ENCODE results near the gene KIAA0825. TPM values are rescaled to one million over a fixed set of nuclear protein-coding genes. Genes with fewer than 3 reads are reported as not detected.

KIAA0825 gene
- total RNA-seq, 4 donors from 2014 or later = 12.5 to 32.6 (median 15.9) TPM

DNA sequence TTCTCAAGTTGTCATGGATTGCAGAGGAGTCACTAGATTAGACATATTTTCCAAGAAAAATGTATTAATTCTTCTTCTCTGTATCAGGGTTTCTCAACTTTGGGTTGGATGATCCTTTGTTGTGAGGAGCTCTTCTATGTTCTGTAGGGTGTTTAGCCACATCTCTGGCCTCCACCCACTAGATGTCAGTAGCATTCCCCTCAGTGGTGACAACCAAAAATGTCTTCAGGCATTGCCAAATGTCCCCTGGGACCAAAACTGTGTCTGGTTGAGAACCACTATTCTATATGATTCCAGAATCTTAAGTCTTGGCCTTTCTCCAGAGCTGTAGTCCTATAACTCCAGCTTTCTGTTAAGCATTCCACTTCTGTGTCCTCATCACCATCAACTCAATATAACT, 220.9 kb downstream of the KIAA0825 start:
- Histone ChIP-seq H3K27ac (no peak overlapping the region), H3K4me1 (no peaks in the 10 kb centered on the region), H3K4me3 (replicated peaks in 1 of 3) (no peak overlapping the region), H3K36me3 (no peaks in the 10 kb centered on the region), H3K9me3 (no peaks in the 10 kb centered on the region), H3K27me3 (no peaks in the 10 kb centered on the region)
- DNase-seq = no peak
- TF ChIP-seq POLR2A (IDR thresholded peaks at IDR 0.05) (no peak), CTCF (IDR thresholded peaks at IDR 0.05) (no peak)
- intact Hi-C loops (cut with DNase I) = no loop called here

- Histone ChIP-seq H3K9me3 (no peaks in the 10 kb centered on the region), H3K4me1 (no peaks in the 10 kb centered on the region), H3K27ac (no peak overlapping the region), H3K27me3 (no peaks in the 10 kb centered on the region), H3K36me3 (no peaks in the 10 kb centered on the region), H3K4me3 (replicated peaks in 1 of 3) (no peak overlapping the region)
- intact Hi-C loops (cut with DNase I) = no loop called here
- TF ChIP-seq CTCF (IDR thresholded peaks at IDR 0.05) (no peak), POLR2A (IDR thresholded peaks at IDR 0.05) (no peak)
- no peak for DNase-seq
These were observed 221.7 kb downstream of the KIAA0825 start for GRCh38 chr5:94396687-94397086.

DNA sequence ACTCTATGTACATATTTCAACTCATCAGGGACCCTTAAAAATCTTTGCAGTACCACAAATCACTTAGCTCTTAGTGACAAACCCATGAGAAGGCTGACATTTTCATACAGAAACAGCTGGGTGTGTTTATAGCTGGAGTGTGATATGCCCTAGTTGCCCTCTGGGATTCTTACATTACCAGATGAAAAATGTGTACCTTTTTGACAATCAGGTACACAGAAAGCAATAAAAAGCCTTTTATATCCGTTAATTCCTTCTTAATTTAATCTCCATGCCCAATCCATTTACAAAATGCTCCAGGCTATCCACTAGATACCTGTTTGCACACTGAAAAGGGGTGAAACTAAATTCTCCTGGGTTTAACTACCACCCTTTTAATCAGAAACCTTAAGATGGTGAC, 222.9 kb downstream of the KIAA0825 start:
- no peak for TF ChIP-seq CTCF (IDR thresholded peaks at IDR 0.05)
- no peak for TF ChIP-seq POLR2A (IDR thresholded peaks at IDR 0.05)
- intact Hi-C loops (cut with DNase I) = no loop called here
- 84 to 89% methylated on average over 1 of the region's 1 CpG for WGBS, 2 donors

DNA sequence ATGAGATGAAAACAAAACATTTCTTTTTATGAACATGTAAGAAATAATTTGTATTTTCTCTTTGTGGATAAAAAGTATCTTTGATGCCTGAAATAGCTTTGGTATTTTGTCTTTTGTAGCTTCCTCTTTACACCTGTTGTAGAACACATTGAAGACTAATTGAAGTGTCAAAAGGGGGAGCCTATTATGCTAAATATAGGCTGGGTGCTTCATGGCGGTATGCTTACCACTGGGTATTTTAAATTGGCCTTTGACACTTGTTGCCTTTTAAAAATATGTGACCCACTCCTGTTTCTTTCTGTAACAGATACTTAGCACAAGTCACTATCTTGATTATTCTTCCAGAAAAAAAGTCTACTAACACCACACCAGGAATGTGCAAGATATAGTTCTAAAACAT, 226.4 kb downstream of the KIAA0825 start:
- no peak overlapping the region for H3K4me3 ChIP-seq (replicated peaks in 1 of 3)
- H3K9me3 ChIP-seq = no peaks in the 10 kb centered on the region
- WGBS, 2 donors = 77 to 81% methylated on average over 1 of the region's 1 CpG
- no peak for DNase-seq
- H3K4me1 ChIP-seq = no peaks in the 10 kb centered on the region
- H3K36me3 ChIP-seq = no peaks in the 10 kb centered on the region
- no peak overlapping the region for H3K27ac ChIP-seq
- intact Hi-C loops (cut with DNase I) = no loop called here
- TF ChIP-seq CTCF (IDR thresholded peaks at IDR 0.05) (no peak), POLR2A (IDR thresholded peaks at IDR 0.05) (no peak)
- no peaks in the 10 kb centered on the region for H3K27me3 ChIP-seq

More for the DNA sequence above, 222.9 kb downstream of the KIAA0825 start:
- Histone ChIP-seq H3K36me3 (no peaks in the 10 kb centered on the region), H3K9me3 (no peaks in the 10 kb centered on the region), H3K27ac (no peak overlapping the region), H3K4me3 (replicated peaks in 1 of 3) (no peak overlapping the region), H3K27me3 (no peaks in the 10 kb centered on the region), H3K4me1 (no peaks in the 10 kb centered on the region)
- no peak for DNase-seq

DNA sequence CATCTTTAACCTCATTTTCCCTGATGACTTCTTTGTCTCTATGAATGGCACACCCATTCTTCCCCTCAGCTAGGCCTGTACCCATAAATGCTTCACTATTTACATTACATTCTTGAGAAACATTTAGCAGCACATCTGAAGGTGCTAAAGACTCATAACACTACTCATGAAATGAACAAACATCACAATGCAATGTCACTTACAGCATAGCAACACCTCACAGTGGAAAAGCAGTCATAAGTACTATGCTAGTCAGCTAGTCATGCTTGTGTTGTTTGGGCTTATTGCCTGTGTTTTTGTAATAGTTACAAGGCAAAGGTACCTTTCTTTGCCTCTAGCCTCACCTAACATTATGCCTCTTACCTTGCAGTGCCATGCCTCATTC, 228.9 kb downstream of the KIAA0825 start:
- intact Hi-C loops (cut with DNase I) = no loop called here
- TF ChIP-seq CTCF (IDR thresholded peaks at IDR 0.05) = no peak
- TF ChIP-seq POLR2A (IDR thresholded peaks at IDR 0.05) = no peak
- DNase-seq = no peak
- Histone ChIP-seq H3K36me3 (no peaks in the 10 kb centered on the region), H3K4me1 (no peaks in the 10 kb centered on the region), H3K4me3 (replicated peaks in 1 of 3) (no peak overlapping the region), H3K27me3 (no peaks in the 10 kb centered on the region), H3K27ac (no peak overlapping the region), H3K9me3 (no peaks in the 10 kb centered on the region)
